ENCODE data around the gene OR10H5.

The OR10H5 gene

DNA sequence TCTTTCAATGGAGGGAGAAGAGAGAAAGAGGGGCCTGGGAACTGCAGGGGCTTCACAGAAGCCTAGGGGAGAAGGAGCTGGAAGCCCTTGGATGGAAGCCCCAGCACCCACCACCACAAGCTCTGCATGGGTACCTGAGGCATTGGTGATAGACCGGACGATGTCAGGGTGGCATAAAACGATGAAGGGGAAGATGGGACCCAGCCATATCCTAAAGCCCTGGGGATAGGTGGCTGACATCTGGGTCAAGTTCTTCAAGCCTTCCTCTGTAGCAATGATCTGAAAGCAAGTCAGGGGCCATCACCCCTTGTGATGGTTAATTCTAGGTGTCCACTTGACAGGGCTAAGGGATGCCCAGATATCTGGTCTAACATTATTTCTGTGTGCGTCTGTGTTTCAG lies 11.2 kb upstream of the OR10H5 start:
- no peak for ATAC-seq

DNA sequence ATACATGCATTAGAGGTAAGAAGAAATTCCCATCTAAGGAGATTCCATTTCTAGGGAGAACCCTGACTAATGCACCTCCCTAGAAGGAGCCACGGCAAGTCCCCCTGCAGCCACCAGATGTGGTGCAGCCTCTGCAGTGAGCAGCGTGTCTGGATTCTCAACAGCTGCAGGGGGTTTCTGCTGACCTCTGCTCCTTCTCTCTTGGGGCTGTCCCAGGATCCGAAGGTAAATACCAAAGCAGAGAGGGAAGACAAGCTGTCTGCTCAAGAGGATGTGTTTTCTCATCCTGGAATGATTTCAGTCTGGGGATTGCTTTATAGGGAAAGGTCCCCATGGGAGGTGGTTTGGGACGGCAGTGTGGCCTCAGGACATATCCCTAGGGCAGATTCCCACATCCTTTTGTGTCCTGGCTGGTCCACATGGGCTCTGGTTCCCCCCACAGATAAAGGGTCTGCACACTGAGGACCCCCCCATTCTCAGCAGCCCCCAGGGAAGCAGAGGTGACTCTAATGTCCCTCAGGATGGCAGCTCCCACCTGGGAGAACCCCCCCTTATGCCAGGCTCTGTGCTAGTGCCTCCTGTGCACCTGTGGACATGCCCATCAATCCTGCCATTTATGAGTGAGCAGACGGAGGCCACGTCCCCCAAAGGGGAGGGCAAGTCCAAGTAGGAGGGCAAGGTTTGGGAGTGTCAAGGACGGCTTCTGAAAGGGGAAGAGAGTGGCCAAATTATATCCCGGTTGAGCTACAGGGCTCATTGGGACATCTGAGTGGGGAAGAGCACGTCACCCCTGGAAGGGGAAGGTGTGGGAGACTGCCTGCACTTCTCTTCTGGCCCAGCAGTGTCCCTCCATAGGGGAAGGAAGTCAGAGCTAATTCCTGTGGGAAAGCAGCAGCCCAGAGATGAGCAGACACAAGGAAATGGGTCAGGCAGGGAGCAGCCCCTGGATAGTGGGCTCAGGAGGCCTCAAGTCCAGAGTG lies 10.2 kb upstream of the OR10H5 start:
- ATAC-seq, result no peak
- TF ChIP-seq, protein P1, sequence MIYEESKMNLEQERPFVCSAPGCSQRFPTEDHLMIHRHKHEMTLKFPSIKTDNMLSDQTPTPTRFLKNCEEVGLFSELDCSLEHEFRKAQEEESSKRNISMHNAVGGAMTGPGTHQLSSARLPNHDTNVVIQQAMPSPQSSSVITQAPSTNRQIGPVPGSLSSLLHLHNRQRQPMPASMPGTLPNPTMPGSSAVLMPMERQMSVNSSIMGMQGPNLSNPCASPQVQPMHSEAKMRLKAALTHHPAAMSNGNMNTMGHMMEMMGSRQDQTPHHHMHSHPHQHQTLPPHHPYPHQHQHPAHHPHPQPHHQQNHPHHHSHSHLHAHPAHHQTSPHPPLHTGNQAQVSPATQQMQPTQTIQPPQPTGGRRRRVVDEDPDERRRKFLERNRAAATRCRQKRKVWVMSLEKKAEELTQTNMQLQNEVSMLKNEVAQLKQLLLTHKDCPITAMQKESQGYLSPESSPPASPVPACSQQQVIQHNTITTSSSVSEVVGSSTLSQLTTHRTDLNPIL (CRISPR knock-in tag; IDR thresholded peaks at IDR 0.05; ENCODE audit: low read depth), result no peak
- TF ChIP-seq OSR1 (CRISPR knock-in tag; IDR thresholded peaks at IDR 0.05) (no peak), ZNF70 (CRISPR knock-in tag; IDR thresholded peaks at IDR 0.05) (no peak)

More for the DNA sequence above, 11.2 kb upstream of the OR10H5 start:
- TF ChIP-seq ZNF565 (CRISPR knock-in tag; conservative IDR thresholded peaks at IDR 0.05; ENCODE audit: low read depth) (no peak), PPARA (CRISPR knock-in tag; IDR thresholded peaks at IDR 0.05; ENCODE audit: borderline replicate concordance) (no peak), ZFP3 (CRISPR knock-in tag; IDR thresholded peaks at IDR 0.05) (no peak)
- TF ChIP-seq, protein P2, sequence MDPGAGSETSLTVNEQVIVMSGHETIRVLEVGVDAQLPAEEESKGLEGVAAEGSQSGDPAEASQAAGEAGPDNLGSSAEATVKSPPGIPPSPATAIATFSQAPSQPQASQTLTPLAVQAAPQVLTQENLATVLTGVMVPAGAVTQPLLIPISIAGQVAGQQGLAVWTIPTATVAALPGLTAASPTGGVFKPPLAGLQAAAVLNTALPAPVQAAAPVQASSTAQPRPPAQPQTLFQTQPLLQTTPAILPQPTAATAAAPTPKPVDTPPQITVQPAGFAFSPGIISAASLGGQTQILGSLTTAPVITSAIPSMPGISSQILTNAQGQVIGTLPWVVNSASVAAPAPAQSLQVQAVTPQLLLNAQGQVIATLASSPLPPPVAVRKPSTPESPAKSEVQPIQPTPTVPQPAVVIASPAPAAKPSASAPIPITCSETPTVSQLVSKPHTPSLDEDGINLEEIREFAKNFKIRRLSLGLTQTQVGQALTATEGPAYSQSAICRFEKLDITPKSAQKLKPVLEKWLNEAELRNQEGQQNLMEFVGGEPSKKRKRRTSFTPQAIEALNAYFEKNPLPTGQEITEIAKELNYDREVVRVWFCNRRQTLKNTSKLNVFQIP (CRISPR knock-in tag; IDR thresholded peaks at IDR 0.05; ENCODE audit: borderline replicate concordance, low read depth), result no peak

DNA sequence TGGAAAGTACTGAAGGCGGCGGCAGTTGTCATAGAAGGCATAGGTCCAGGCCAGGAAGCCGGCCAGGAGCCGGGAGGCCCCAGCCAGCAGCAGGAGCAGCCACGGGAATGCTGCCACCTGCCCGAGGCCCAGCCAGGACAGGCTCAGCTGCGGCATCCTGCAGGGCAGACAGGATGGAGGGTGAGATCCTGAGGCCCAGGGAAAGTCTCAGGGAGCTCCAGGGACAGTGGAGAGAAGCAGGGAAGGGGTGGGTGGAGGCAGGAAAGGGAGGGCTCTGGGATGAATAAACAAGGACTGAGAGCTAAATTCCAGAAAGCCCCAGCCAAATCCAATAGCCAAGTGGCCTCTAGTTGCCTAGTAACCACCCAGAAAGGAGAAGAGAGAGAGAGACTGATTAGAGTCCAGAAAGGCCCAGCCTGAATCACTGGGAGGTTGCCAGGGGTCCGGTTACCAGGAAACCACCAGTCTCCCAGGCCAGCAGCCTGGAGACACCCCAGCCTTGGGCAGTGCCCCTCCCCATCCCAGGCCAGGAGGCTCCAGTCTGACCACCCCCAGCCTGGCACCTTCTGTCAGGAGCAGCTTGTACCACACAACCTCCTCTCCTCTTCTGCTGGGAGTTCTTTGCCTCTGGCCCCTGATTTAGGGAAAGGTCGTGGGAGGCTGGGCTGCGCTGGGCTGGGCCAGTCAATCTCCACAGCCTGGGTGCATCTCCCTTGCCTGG lies 7.5 kb upstream of the OR10H5 start:
- peak; percentile 38 for ATAC-seq
- TF ChIP-seq BACH2 (CRISPR knock-in tag; IDR thresholded peaks at IDR 0.05; ENCODE audit: borderline replicate concordance) (no peak), ARNTL (CRISPR knock-in tag; IDR thresholded peaks at IDR 0.05; ENCODE audit: borderline replicate concordance, low read depth) (no peak), ZFP30 (CRISPR knock-in tag; IDR thresholded peaks at IDR 0.05) (no peak)
- TF ChIP-seq, protein P1 (CRISPR knock-in tag; IDR thresholded peaks at IDR 0.05; ENCODE audit: low read depth), result no peak

DNA sequence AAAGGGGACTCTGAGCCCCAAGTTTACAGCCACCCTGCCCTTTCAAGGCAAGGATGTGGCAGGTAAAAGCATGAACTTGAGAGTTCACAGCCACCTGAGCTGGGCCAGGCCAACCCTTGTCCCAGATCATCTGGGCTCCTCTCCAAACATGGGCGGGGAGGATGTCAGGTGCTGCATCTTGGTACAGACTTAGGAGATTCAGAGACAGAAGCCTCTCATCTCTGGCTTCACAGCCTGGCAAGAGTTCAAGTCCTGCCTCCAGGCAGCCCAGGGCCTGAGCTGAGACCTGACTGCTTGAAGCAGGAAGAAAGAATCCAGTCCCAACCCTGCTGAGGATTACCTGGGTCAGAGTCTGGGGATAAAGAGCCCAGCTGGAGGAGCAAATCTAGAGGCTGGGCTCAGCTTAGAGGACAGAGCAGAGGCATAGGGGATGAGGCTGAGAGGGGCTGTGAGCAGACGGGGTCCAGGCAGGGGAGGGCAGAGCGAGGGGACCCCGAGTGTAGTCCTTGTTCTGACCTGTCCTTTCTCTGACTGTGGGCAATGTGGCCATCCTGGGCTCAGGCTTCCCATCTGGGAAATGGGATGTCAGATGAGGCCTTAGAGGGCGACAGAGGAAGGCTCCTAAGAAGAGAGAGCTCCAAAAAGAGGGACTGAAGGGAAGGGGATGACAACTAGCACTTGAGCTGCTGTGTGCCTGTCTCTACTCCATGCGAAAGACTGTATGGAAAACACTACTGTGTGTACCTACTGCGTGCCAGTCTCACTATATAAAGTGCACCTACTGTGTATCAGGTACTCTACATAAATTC lies 6.6 kb upstream of the OR10H5 start:
- TF ChIP-seq ZFP30 (CRISPR knock-in tag; IDR thresholded peaks at IDR 0.05), result 0 out of 2 replicates have a peak, but pooled peaks have one; percentile 52
- no peak for TF ChIP-seq ISL1 (CRISPR knock-in tag; IDR thresholded peaks at IDR 0.05)
- peak; percentile 53; the same call in 2 of the 3 replicates for ATAC-seq

DNA sequence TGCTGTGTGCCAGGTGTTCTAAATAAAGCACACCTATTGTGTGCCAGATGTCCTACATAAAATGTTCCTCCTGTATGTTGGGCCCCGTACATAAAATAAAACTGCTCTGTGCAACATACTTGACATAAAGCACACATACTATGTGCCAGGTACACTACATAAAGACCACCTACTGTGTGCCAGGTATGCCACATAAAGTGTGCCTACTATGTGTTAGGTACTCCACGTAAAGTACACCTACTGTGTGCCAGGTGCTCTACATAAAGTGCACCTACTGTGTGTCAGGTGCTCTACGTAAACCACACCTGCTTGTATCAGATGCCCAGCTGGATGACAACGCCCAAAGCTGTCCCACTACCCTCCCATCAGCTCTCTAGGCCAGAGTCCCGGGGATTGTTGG lies 5.8 kb upstream of the OR10H5 start:
- ATAC-seq, result no peak
- no peak for TF ChIP-seq ZNF8 (CRISPR knock-in tag; IDR thresholded peaks at IDR 0.05)
- TF ChIP-seq ZFP3 (CRISPR knock-in tag; IDR thresholded peaks at IDR 0.05), result no peak
- no peak for TF ChIP-seq ESRRG (CRISPR knock-in tag; IDR thresholded peaks at IDR 0.05)
- no peak for TF ChIP-seq ZFP30 (CRISPR knock-in tag; IDR thresholded peaks at IDR 0.05)
- TF ChIP-seq, protein P2 (CRISPR knock-in tag; IDR thresholded peaks at IDR 0.05; ENCODE audit: borderline replicate concordance, low read depth), result no peak
- TF ChIP-seq, protein P1 (CRISPR knock-in tag; IDR thresholded peaks at IDR 0.05; ENCODE audit: low read depth), result no peak
- TF ChIP-seq, protein P3, sequence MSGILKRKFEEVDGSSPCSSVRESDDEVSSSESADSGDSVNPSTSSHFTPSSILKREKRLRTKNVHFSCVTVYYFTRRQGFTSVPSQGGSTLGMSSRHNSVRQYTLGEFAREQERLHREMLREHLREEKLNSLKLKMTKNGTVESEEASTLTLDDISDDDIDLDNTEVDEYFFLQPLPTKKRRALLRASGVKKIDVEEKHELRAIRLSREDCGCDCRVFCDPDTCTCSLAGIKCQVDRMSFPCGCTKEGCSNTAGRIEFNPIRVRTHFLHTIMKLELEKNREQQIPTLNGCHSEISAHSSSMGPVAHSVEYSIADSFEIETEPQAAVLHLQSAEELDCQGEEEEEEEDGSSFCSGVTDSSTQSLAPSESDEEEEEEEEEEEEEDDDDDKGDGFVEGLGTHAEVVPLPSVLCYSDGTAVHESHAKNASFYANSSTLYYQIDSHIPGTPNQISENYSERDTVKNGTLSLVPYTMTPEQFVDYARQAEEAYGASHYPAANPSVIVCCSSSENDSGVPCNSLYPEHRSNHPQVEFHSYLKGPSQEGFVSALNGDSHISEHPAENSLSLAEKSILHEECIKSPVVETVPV (CRISPR knock-in tag; IDR thresholded peaks at IDR 0.05), result no peak
- TF ChIP-seq BACH2 (CRISPR knock-in tag; IDR thresholded peaks at IDR 0.05; ENCODE audit: borderline replicate concordance), result no peak
